Skin of body (tissue), 3 donors: Measurements from ENCODE around the gene DLEU7. TPM values are rescaled to one million over a fixed set of nuclear protein-coding genes. Genes with fewer than 3 reads are reported as not detected.

ENCODE experiments used
- DNase-seq: peaks from one replicate; lab custom pipeline; 2025; lab: John Stamatoyannopoulos, UW
- small RNA-seq: library from RNA; depleted of rRNA; stranded (forward); fragments of <200 nt; gene quantifications from one replicate; pipeline ENCODE3, GENCODE V24; 2014; ENCODE audit warnings: low replicate concordance
- total RNA-seq: library from RNA; depleted of rRNA; stranded (reverse); fragments of >200 nt; gene quantifications from one replicate; pipeline ENCODE4 v1.2.3, GENCODE V29; 2014

The DLEU7 gene
- total RNA-seq, 1 donor from 2014 or later: 0.10 TPM

DNA sequence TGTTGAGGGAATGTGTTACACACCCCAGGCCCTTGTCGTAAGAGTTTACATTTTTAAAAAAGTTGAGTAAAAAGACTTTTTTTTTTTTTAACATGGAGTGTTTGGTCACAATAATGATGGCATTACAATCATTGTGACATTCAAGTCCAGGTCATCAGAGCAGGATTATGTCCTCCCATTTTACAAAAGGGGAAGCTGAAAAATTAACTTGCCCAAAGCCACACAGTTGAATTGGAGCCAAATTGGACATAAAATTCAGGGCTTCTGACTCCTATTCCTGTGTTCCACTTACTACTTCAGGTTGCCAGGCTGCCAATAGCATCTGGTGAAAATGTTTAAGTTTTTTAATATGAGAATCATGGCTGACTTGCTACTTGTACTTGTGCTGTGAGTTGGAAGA lies 49.3 kb downstream of the DLEU7 start:
- no peak for DNase-seq

DNA sequence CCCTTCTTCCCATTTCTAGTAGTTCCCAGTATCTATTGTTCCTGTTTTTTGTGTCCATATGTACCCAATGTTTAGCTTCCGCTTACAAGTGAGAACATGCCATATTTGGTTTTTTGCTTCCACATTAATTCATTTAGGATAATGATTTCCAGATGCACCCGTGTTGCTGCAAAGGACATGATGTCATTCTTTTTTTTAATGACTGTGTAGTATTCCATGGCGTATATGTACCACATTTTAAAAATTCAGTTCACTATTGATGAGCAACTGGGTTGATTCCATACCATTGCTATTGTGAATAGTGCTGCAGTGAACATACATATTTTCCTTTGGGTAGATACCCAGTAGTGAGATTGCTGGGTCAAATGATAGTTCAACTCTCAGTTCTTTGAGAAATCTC lies 50.5 kb downstream of the DLEU7 start:
- no peak for DNase-seq

- DNase-seq: no peak
Measured at GRCh38 chr13:50788551-50789210, 54.8 kb downstream of the DLEU7 start.

DNA sequence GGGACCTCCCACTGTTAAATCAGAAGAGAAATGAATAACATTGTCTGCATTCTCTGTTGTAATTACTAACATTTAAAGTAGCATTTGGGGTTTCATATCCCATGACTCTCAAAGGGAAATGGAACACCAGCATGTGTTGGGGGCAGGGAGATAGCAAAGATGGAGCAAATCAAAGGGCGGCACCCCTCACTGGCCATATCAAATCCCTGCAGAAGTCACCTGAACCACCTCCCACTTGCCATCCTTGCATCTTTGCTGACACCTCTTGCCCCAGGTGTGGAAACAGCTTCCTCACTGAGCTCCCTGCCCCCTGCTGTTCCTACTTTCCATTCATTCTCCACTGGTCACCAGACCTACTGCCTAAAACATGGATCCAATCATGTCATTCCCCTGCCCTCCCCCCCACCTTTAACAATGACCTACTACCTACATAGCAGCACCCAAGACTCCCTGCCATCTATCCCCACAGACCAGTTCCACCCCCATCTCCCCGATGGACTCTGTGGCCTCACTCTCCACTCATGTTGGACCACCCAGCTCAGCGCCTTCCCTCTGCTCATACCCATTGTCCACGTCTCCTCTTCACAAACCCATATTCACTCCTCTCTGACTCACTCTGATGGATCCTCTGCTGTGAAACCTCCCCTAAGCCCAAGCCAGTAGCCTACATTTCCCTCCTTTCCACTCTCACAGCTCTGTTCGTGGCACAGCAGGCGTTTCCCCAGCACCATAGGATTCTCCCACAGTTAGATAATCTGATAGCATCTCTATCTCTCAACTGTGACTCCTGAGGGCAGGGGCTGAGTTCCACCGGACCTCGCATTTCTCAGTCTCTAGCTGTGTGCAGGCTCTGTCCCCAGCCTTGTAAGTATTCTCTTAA lies 55.9 kb downstream of the DLEU7 start:
- no peak for DNase-seq

GRCh38 chr13:50783717-50784290 lies 59.7 kb downstream of the DLEU7 start:
- DNase-seq: no peak

GRCh38 chr13:50783066-50783465 lies 60.4 kb downstream of the DLEU7 start:
- no peak for DNase-seq

DNA sequence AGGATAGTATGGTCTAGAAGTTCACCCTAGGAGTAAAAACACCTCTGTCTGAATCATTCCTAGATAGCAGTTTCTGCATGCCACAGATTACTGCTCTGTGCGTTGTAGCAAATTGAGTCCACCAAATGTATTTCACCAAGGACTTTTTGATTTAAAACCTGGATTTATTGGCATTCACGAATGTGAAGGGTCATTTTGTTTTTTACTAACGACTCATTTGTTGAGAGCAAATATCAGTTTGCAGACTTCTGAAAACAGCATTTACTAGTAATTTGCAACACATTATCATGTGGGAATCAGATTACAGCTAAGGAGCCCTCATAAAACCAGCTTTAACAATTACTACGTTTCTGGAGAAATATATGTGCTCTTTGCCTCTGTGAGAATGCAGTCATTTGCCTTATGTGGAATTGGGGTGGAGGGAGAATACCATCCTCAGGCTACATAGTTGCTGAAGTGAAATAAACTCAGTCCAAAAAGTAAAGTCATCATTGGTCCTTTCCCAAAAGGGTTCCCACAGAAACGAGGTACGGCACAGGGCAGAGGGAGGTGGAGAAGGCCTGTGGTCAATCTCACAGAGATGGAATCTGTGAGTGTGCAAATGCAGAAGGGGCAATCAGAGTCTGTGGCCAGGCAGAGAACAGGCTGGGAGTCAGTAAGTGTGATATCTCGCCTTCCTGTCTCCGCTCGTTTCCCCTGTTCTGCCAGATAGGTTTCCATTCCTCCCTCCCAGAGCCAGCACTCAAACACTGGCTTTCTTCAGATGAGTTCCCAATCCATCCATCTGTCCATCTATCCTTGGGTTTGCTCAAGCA lies 63.1 kb downstream of the DLEU7 start:
- DNase-seq: no peak

- DNase-seq: no peak
Measured at GRCh38 chr13:50779443-50780200, 63.9 kb downstream of the DLEU7 start.

Small RNAs within 50 kb of the gene (small RNA-seq; reads per million reads assigned to genes)
- 0.07 reads per million for gene RNA5SP28

Other genes with a start within 250 kb of the DLEU7 start
- 54.8 TPM for gene RNASEH2B, start 66.1 kb upstream of the DLEU7 start, total RNA-seq